GM18951 (cell line): ENCODE results near the gene ELL2.

Source experiments
- POLR2A ChIP-seq: IDR thresholded peaks from 4 replicates; pipeline ENCODE4 v1.6.1; 2011; ENCODE audit warnings: mild to moderate bottlenecking; ENCODE audit not compliant: insufficient read length, insufficient read depth; ENCODE audit errors: extremely low read depth
- in situ Hi-C: fragments of 300-500 bp; cut with MboI; formaldehyde crosslinking; loops from one replicate; pipeline ENCODE4 v1.12.0; 2022; ENCODE audit warnings: low sequenced_read_pairs, mixed read lengths, inconsistent platforms; ENCODE audit not compliant: unreplicated experiment

ELL2 gene

GRCh38 chr5:95925939-95926338 lies 35.7 kb downstream of the ELL2 start:
- no peak for TF ChIP-seq POLR2A
- in situ Hi-C loops = no loop called here

GRCh38 chr5:95925378-95925744 lies 36.3 kb downstream of the ELL2 start:
- in situ Hi-C loops = no loop called here
- TF ChIP-seq POLR2A = peak; percentile 2

GRCh38 chr5:95924720-95925377 lies 36.8 kb downstream of the ELL2 start:
- in situ Hi-C loops = no loop called here
- peak; percentile 23 for TF ChIP-seq POLR2A

- no peak for TF ChIP-seq POLR2A
- in situ Hi-C loops = no loop called here
Observed at GRCh38 chr5:95923918-95924544, 37.6 kb downstream of the ELL2 start.

- no peak for TF ChIP-seq POLR2A
- in situ Hi-C loops = no loop called here
Observed at GRCh38 chr5:95922798-95923197, 38.9 kb downstream of the ELL2 start.

GRCh38 chr5:95921501-95921900 lies 40.1 kb downstream of the ELL2 start:
- in situ Hi-C loops = no loop called here
- no peak for TF ChIP-seq POLR2A

- in situ Hi-C loops = no loop called here
- no peak for TF ChIP-seq POLR2A
Observed at GRCh38 chr5:95920822-95921221, 40.8 kb downstream of the ELL2 start.

GRCh38 chr5:95919658-95920057 lies 42.0 kb downstream of the ELL2 start:
- no peak for TF ChIP-seq POLR2A
- in situ Hi-C loops = no loop called here

GRCh38 chr5:95918421-95919006 lies 43.1 kb downstream of the ELL2 start:
- no peak for TF ChIP-seq POLR2A
- in situ Hi-C loops = no loop called here

GRCh38 chr5:95917207-95917606 lies 44.4 kb downstream of the ELL2 start:
- TF ChIP-seq POLR2A = no peak
- in situ Hi-C loops = no loop called here

GRCh38 chr5:95916687-95917085 lies 45.0 kb downstream of the ELL2 start:
- in situ Hi-C loops = no loop called here
- TF ChIP-seq POLR2A = no peak

- TF ChIP-seq POLR2A = no peak
- in situ Hi-C loops = no loop called here
Observed at GRCh38 chr5:95915999-95916686, 45.5 kb downstream of the ELL2 start.

- no peak for TF ChIP-seq POLR2A
- in situ Hi-C loops = no loop called here
Observed at GRCh38 chr5:95913663-95914062, 48.0 kb downstream of the ELL2 start.

- no peak for TF ChIP-seq POLR2A
- in situ Hi-C loops = no loop called here
Observed at GRCh38 chr5:95912029-95912428, 49.6 kb downstream of the ELL2 start.
